K562 (cell line): Measurements from ENCODE around the gene DOP1B. TPM values are rescaled to one million over a fixed set of nuclear protein-coding genes. Genes with fewer than 3 reads are reported as not detected.

Experiments used
- ATAC-seq: fragments of 200-7000 bp; cut with Tn5 transposase; 3 replicates; pipeline ENCODE4 v1.9.1; 2020; ENCODE audit warnings: moderate library complexity
- BruUV-seq: library from RNA; stranded (reverse); fragments of 400-500 nt; replicated peaks from 2 replicates; lab custom pipeline; 2021; lab: Mats Ljungman, UMichigan
- CTCF ChIA-PET: fragments of 300-600 bp; formaldehyde crosslinking; extraction: SDS; loops from one replicate; lab custom pipeline; 2021; ENCODE audit warnings: low intra/inter-chr PET ratio; lab: Yijun Ruan, JAX
- POLR2A ChIA-PET: fragments of 300-600, 350-650 bp; sonication (Branson Sonifier 250); formaldehyde crosslinking; extraction: SDS; loops from one replicate; lab custom pipeline; 2021; ENCODE audit warnings: antibody characterized with exemption, inconsistent platforms; lab: Yijun Ruan, JAX
- DNase-seq, 4 experiments: peaks; one replicate each; pipeline versions ENCODE4 v3.0.0 to v3.0.0-alpha.2; 2011 to 2018; ENCODE audit warnings: low spot score in 3 of 4, mixed read lengths in 3 of 4; ENCODE audit errors: extremely low read depth in 1 of 4
- FAIRE-seq: peaks from 2 replicates; lab custom pipeline; 2011; peaks lifted over from hg19 to GRCh38; lab: Jason Lieb, UNC
- H2AFZ ChIP-seq: 2 replicates; pipeline ENCODE4 v1.6.0; 2011; ENCODE audit warnings: low read depth, low read length, control low read depth, inconsistent platforms
- H3K27ac ChIP-seq: fragments of 200-600 bp; 3 replicates; pipeline ENCODE4 v1.8.0; 2011; ENCODE audit warnings: low read depth, mild to moderate bottlenecking, control low read depth, inconsistent platforms, low read length, moderate library complexity, mixed read lengths; ENCODE audit errors: extremely low read depth
- H3K27me3 ChIP-seq, 2 experiments: fragments of 300-600 bp in 1 of 2; 2 replicates in 1 of 2; 3 replicates in 1 of 2; pipeline versions ENCODE4 v1.6.0 to v1.8.0; 2011; ENCODE audit warnings: inconsistent platforms in 2 of 2, low read length in 2 of 2, mild to moderate bottlenecking in 1 of 2, mixed read lengths in 1 of 2, moderate library complexity in 1 of 2; ENCODE audit not compliant: control insufficient read depth in 2 of 2, insufficient read depth in 2 of 2
- H3K36me3 ChIP-seq: fragments of 300-600 bp; 3 replicates; pipeline ENCODE4 v1.8.0; 2011; ENCODE audit warnings: mild to moderate bottlenecking, low read length, inconsistent platforms; ENCODE audit not compliant: control insufficient read depth, insufficient read depth
- H3K4me1 ChIP-seq, 2 experiments: fragments of 200-600 bp in 1 of 2; replicated peaks in 1 of 2; 2 replicates in 1 of 2; 3 replicates in 1 of 2; pipeline versions ENCODE4 v1.5.1 to v1.8.0; 2011; ENCODE audit warnings: inconsistent platforms in 2 of 2, low read length in 2 of 2, mild to moderate bottlenecking in 1 of 2, mixed read lengths in 1 of 2, moderate library complexity in 1 of 2; ENCODE audit not compliant: control insufficient read depth in 2 of 2, insufficient read depth in 2 of 2
- H3K4me2 ChIP-seq: 2 replicates; pipeline ENCODE4 v1.6.1; 2011; ENCODE audit warnings: low read length, control low read depth, inconsistent platforms, mixed read lengths; ENCODE audit not compliant: insufficient read depth
- H3K4me3 ChIP-seq: fragments of 200-600 bp; sonication (generic), shearing (Covaris generic); 2 replicates; pipeline ENCODE4 v1.5.1; 2016; ENCODE audit warnings: control low read depth, inconsistent platforms
- H3K79me2 ChIP-seq: fragments of 200-600 bp; 3 replicates; pipeline ENCODE4 v1.8.0; 2011; ENCODE audit warnings: low read length, inconsistent platforms; ENCODE audit not compliant: control insufficient read depth, insufficient read depth
- H3K9ac ChIP-seq, 2 experiments: 2 replicates each; pipeline versions ENCODE4 v1.6.0 to v1.6.1; 2011; ENCODE audit warnings: low read depth in 2 of 2, low read length in 2 of 2, control low read depth in 1 of 2, inconsistent platforms in 1 of 2, mild to moderate bottlenecking in 1 of 2, mixed read lengths in 1 of 2; ENCODE audit not compliant: insufficient read depth in 1 of 2
- H3K9me1 ChIP-seq: one replicate; pipeline ENCODE4 v1.6.0; 2011; ENCODE audit warnings: inconsistent platforms, mild to moderate bottlenecking, low read length, moderate library complexity; ENCODE audit not compliant: control insufficient read depth, insufficient read depth
- H3K9me3 ChIP-seq: replicated peaks from 2 replicates; pipeline ENCODE4 v1.5.1; 2011; ENCODE audit warnings: low read depth, low read length, inconsistent platforms; ENCODE audit not compliant: control insufficient read depth, insufficient read depth
- H4K20me1 ChIP-seq: replicated peaks from 2 replicates; pipeline ENCODE4 v1.6.1; 2011; ENCODE audit warnings: low read length, inconsistent platforms, mixed read lengths; ENCODE audit not compliant: control insufficient read depth, insufficient read depth
- ARID4B ChIP-seq: sonication (generic); formaldehyde crosslinking; IDR thresholded peaks from 2 replicates; pipeline ENCODE4 v1.8.0; 2022; ENCODE audit warnings: mild to moderate bottlenecking, missing genetic modification reagents
- E2F5 ChIP-seq: sonication (generic); formaldehyde crosslinking; IDR thresholded peaks from 2 replicates; pipeline ENCODE4 v1.8.0; 2022; ENCODE audit warnings: mild to moderate bottlenecking, missing genetic modification reagents
- L3MBTL2 ChIP-seq: fragments of 450-650 bp; IDR thresholded peaks from 2 replicates; pipeline ENCODE4 v1.6.1; 2016; ENCODE audit warnings: mild to moderate bottlenecking, moderate library complexity
- TAF9B ChIP-seq: fragments of 450-650 bp; IDR thresholded peaks from 2 replicates; pipeline ENCODE4 v1.6.1; 2018; ENCODE audit warnings: mild to moderate bottlenecking; ENCODE audit not compliant: partially characterized antibody
- WGBS: fragments of 100-300 bp; shearing (Covaris generic); methylation state at CpG from one replicate; pipeline ENCODE4 v1.1.6; 2016; ENCODE audit warnings: low coverage, mixed read lengths; ENCODE audit not compliant: insufficient coverage; ENCODE audit errors: missing lambda C conversion rate; 5-methylcytosine and 5-hydroxymethylcytosine counted together
- in situ Hi-C: fragments of 300-500 bp; cut with MboI; formaldehyde crosslinking; loops from 4 replicates; pipeline ENCODE4 v1.15.0; 2018; ENCODE audit warnings: inconsistent platforms, mixed read lengths
- intact Hi-C: fragments of 100-400 bp; cut with micrococcal nuclease; formaldehyde crosslinking; loops from 2 replicates; pipeline ENCODE4 v1.14.2; 2022
- polyA plus RNA-seq, 8 experiments: library from polyadenylated mRNA; depleted of rRNA in 4 of 8; stranded (reverse) in 5 of 8; unstranded in 3 of 8; fragments of >200 nt; fragmentation: Nextera tagmentation in 2 of 8; fragmentation: Illumina TruSeq in 1 of 8; extraction: Ambion mirVana in 2 of 8; extraction: Trizol in 1 of 8; gene quantifications; 2 replicates each; pipeline versions ENCODE4 v1.2.1 to v1.2.3, GENCODE V29; 2011 to 2014; ENCODE audit warnings: inconsistent platforms in 1 of 8, missing spikeins in 1 of 8
- total RNA-seq, 7 experiments: library from RNA; depleted of rRNA in 6 of 7; stranded (reverse); fragments of >200 nt in 6 of 7; fragmentation: Illumina TruSeq in 2 of 7; extraction: Trizol in 2 of 7; gene quantifications; 2 replicates each; pipeline versions ENCODE4 v1.2.1 to v1.2.3, GENCODE V29; 2011 to 2021; ENCODE audit warnings: low replicate concordance in 1 of 7
- TF ChIP-seq, protein P1 (sequence below): fragments of 250-450 bp; sonication (Bioruptor Pico); IDR thresholded peaks from 2 replicates; pipeline ENCODE4 v1.4.0; 2020; ENCODE audit warnings: borderline replicate concordance
- TF ChIP-seq, protein P2 (sequence below): IDR thresholded peaks from 2 replicates; pipeline ENCODE4 v1.6.1; 2011; ENCODE audit warnings: borderline replicate concordance, low read depth, mild to moderate bottlenecking, moderate library complexity, low read length; ENCODE audit not compliant: insufficient read depth, poor library complexity, severe bottlenecking

The DOP1B gene
- total and polyA plus RNA-seq, 9 of the 15 experiments (the other 6 are each of a cell fraction or from before 2014, with no cell fraction given), result 0.04 to 2.2 (median 0.68) TPM

DNA sequence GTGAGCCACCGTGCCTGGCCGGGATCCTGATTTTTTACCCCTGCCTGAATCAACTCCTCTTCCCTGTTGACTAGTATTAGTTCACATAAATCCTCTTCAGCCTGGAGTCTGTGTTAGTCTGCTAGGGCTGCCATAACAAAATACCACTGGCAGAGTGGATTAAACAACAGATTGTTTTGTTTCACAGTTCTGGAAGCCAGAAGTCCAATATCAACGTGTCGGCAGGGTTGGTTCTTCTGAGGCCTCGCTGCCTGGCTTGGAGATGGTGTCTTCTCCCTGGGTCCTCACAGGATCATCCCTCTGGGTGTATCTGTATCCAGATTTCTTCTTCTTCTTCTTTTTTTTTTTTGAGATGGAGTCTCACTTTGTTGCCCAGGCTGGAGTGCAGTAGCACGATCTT, 18.2 kb downstream of the DOP1B start:
- in situ Hi-C loops, result no loop called here
- CTCF ChIA-PET, result no interaction called here
- 53% methylated on average over 6 of the region's 6 CpGs for WGBS

More for the DNA sequence above, 18.2 kb downstream of the DOP1B start:
- no TSS peak for BruUV-seq
- H3K27me3 ChIP-seq, result peaks cover 2 to 18% of the 10 kb centered on the region in 2 experiments; a peak in 3 of 5 replicates
- no peak for TF ChIP-seq L3MBTL2
- no peak for TF ChIP-seq ARID4B (CRISPR knock-in tag)
- TF ChIP-seq, protein P1, sequence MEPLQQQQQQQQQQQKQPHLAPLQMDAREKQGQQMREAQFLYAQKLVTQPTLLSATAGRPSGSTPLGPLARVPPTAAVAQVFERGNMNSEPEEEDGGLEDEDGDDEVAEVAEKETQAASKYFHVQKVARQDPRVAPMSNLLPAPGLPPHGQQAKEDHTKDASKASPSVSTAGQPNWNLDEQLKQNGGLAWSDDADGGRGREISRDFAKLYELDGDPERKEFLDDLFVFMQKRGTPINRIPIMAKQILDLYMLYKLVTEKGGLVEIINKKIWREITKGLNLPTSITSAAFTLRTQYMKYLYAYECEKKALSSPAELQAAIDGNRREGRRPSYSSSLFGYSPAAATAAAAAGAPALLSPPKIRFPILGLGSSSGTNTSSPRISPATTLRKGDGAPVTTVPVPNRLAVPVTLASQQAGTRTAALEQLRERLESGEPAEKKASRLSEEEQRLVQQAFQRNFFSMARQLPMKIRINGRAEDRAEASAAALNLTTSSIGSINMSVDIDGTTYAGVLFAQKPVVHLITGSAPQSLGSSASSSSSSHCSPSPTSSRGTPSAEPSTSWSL (CRISPR knock-in tag), result no peak
- TF ChIP-seq E2F5 (CRISPR knock-in tag), result no peak
- TF ChIP-seq TAF9B, result no peak
- TF ChIP-seq, protein P2, sequence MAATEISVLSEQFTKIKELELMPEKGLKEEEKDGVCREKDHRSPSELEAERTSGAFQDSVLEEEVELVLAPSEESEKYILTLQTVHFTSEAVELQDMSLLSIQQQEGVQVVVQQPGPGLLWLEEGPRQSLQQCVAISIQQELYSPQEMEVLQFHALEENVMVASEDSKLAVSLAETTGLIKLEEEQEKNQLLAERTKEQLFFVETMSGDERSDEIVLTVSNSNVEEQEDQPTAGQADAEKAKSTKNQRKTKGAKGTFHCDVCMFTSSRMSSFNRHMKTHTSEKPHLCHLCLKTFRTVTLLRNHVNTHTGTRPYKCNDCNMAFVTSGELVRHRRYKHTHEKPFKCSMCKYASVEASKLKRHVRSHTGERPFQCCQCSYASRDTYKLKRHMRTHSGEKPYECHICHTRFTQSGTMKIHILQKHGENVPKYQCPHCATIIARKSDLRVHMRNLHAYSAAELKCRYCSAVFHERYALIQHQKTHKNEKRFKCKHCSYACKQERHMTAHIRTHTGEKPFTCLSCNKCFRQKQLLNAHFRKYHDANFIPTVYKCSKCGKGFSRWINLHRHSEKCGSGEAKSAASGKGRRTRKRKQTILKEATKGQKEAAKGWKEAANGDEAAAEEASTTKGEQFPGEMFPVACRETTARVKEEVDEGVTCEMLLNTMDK, result no peak
- TF ChIP-seq, all 486 proteins: peak for 0
- H3K9me1 ChIP-seq, result no peaks in the 10 kb centered on the region
- POLR2A ChIA-PET, result interaction anchor here (0.6 to 3.0 kb wide), 3 partner anchors 11 to 1563 kb away, joined by 3 to 11 read pairs (median 3); no protein-coding TSS in a partner anchor
- no peak overlapping the region for H3K4me3 ChIP-seq
- intact Hi-C loops, result no loop called here
- no peak overlapping the region for H3K9ac ChIP-seq
- ATAC-seq, result no peak
- H3K9me3 ChIP-seq, result no peaks in the 10 kb centered on the region
- no peaks in the 10 kb centered on the region for H3K36me3 ChIP-seq
- no peaks in the 10 kb centered on the region for H3K4me1 ChIP-seq
- H3K4me2 ChIP-seq, result no peak overlapping the region
- no peak for FAIRE-seq
- no peaks in the 10 kb centered on the region; the same call in 1 of the 2 replicates for H4K20me1 ChIP-seq
- H3K27ac ChIP-seq, result no peak overlapping the region
- no peak for DNase-seq
- H2AFZ ChIP-seq, result no peak overlapping the region
- no peaks in the 10 kb centered on the region for H3K79me2 ChIP-seq
